Measurements from ENCODE around the gene ZC3H8.

The ZC3H8 gene

DNA sequence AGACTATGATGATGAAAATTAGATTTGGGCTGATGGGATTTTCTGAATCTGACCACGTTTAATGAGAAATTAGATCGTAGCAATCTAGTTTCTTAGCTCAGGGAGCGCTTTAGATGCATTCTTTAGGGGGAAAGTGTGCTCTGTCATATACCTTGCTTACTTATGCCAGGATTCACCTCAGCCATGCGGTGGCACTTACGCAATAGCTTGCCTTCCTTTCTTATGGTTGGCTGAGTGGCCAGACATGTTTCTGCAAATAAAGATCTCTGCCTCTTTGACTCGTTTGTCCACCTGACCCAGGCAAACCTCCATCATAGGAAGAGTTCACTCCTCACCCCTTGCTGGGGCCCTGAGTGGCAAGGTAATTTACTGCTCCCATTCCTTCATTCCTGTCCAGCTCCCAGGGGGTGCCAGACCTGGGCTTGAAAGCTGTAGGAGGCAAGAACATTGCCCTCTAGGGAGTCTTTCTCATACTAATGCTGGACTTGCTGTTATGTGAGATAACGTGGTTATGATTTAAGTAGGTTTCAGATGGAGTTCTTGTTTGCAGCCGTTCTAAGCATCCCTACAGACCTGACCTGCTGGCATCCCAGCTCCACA lies 59.6 kb downstream of the ZC3H8 start:
- DNase-seq: no peak

DNA sequence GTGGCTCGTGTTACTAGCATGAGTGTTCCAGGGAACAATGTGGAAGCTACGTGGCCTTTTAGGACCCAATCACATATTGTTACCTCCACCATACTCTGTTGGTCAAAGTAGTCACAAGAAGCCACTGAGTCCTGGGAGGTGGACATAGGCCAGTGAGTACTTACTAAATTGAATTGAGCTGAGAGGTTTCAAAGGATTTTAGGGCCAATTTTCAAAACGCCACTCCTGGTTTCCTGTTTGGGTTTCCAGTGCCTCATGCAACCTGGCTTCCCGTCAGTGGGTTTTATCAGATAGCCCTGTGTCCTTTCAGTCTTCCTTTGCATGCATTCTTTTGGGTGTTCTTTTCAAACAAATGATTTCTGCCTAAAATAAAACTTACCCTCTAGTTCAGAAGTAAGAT lies 60.4 kb downstream of the ZC3H8 start:
- no peak for DNase-seq

DNA sequence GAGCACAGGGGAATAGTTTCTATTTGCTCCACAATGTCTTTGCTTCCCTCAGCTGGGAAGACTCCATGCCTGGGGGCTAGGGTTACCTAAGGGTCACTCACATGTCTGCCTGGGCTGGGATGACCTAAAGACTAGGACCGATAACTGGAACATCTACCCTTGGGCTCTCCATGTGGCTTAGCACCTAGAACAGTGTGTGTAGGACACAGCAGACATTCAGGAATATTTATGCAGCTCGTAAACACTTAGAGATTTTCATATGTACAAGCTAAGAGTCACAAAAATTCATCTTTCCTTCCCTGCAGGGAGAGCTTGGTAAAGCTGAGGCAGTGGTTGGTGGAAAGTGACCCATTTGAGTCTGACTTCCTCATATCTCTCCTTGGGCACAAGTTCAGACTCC lies 60.8 kb downstream of the ZC3H8 start:
- DNase-seq: no peak

DNA sequence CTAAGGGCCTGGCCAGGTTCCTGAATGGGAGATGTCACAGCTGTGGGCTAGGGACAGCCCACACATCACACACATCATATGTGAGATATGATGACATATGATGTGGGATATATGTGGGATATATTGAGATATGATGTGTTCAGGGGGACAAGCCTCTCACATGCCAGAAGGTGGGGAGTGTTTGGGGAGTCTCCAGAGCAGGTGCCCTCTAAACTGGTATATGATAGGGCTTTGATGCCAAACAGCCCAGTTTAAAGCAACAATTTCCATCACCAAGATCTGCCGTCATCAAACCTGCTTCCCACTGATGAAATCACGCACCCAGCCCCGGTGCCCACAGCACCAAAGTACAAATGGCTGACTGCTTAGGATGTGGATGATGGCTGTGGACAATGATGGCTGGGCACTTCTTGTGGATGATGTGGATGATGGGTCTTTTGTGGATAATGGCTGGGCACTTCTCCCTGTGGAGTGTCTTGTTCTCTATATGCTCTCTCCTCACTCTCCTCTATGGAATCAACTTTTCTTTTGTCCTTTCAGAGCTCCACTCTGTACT lies 65.8 kb downstream of the ZC3H8 start:
- no peak for DNase-seq

DNA sequence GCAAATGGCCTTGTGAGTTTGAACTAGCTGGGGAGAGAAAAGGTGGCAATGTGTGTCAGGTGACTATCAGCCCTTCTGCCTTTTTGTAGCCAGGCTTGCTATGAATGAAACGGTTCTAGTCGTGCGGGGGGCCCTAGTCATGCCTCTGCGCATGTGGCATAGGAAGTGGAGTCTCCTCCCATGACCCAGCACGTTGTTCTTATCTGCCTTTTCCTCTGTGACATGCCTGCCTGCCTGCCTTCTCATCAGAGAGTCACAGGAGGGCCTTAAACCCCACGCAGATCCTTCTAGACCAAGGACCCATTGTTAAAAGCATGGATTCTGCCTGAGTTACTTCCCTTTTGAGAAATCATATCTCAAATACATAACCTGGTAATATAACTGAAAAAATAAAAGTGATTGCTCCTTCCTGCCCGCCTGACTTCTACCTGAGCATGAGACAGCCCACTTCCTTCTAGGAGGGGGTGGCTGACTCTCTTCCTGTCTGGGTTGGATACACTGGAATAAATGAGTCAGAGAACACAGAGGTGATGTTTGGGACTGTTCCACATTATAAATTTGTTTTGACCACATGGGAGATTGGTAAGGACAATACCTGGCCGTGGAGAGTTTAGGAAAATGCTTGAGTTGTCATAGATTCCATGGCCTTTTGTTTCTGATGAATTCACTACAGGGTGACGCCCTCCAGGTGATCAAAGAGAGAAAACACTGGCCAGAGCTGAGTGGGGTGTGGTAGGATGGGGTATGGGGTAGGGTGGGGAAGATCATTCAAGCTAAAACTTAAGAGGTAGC lies 66.8 kb downstream of the ZC3H8 start:
- DNase-seq: no peak

DNA sequence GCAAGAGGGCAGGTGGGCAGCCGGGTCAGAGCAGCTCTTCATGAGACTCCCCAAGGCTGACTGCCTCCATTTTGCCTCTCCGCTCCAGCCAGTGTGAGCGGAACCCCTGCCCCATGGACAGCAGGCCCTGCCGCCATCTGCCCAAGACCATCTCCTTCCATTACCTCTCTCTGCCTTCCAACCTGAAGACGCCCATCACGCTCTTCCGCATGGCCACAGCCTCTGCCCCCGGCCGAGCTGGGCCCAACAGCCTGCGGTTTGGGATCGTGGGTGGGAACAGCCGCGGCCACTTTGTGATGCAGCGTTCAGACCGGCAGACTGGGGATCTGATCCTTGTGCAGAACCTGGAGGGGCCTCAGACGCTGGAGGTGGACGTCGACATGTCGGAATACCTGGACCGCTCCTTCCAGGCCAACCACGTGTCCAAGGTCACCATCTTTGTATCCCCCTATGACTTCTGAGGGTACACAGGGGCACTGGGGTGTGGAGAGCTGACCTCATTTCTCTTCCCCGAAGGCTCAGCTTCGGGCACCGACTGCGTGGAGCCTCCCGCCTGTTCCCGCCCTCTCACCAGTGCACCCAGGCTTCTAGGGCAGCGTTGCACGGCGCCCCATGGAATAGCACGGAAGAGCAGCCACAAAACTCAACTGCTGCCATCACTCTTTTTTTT lies 67.7 kb downstream of the ZC3H8 start:
- DNase-seq: no peak

DNA sequence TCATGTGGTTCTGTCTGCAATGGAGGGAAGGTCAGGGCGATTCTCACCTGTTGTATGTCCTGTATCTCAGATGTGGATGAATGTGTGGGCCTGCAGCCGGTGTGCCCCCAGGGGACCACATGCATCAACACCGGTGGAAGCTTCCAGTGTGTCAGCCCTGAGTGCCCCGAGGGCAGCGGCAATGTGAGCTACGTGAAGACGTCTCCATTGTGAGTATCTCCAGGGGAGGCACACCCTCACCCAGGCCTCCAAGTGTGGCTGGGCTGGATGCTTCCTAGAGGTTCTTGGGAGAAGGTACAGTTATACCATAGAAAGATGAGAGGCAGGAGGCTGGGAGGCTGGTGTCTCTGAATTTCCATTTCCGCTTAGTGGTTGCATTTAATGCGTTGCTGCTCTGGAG lies 69.7 kb downstream of the ZC3H8 start:
- no peak for DNase-seq

DNA sequence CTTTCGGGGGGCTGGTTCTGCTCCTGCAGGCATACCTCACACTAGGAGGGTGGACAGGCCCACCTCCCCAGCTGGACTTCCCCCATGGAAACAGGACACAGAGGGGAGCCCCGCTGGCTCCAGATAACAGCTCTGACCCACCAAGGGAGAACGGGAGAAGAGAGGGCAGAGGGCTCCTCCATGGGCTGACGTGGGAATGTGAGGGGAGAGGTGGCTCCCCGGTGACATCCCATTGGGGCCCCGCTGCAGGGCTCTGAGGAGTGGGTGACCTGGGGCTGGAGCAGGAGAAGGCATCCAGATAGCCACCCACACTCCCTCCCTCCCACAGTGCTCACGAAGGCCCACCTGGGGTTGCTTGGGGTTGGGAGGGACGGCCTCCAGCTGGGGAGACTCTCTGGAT lies 70.7 kb downstream of the ZC3H8 start:
- no peak for DNase-seq

DNA sequence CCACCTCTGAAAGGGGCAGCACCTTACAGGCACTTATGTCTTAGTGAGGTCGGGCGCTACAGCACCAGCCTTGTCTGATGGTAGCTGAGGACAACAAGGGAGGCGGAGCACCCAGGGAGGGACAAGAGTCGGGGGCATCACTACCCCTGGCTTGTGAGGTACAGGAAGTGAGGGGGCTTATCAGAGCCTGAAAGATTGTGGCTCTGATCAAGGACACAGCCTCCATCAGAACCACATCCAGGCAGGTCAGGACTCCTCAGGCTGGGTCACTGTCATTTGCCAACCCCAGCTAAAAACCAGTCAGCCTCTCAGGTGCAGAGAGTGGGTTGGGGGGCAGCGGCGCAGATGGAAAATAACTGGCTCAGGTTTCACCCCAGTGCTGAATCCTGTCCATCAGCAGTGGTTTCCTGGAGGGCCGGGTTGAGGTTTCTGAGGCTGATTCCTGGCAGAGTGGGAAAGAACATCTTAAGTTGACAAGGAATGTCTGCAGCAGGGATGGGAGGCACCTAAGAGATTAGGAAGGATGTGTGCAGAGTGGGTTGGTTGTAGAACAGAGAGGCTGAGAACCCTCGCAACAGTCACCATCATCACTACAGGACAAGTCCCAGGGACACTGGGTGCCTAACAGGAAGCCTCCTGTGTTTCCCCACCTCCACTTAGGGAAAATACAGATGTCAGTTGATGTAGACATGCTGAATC lies 71.4 kb downstream of the ZC3H8 start:
- DNase-seq: no peak

DNA sequence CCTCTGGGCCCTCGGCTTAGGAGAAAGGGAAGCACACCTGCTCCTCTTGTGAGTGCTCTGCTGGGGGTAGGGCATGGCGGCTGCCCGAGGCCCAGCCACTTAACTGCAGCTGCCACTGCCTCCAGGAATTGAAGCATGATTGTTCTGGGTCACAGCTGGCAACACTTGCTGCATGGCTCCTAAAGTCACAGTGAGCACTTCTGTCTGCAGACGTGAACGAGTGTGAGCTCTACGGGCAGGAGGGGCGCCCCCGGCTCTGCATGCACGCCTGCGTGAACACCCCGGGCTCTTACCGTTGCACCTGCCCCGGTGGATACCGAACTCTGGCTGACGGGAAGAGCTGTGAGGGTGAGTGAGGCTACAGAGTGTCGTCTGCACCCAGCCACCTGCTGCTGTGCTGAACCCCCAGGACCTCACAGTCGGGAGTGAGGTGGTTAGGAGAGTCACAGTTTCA lies 72.2 kb downstream of the ZC3H8 start:
- DNase-seq: no peak

DNA sequence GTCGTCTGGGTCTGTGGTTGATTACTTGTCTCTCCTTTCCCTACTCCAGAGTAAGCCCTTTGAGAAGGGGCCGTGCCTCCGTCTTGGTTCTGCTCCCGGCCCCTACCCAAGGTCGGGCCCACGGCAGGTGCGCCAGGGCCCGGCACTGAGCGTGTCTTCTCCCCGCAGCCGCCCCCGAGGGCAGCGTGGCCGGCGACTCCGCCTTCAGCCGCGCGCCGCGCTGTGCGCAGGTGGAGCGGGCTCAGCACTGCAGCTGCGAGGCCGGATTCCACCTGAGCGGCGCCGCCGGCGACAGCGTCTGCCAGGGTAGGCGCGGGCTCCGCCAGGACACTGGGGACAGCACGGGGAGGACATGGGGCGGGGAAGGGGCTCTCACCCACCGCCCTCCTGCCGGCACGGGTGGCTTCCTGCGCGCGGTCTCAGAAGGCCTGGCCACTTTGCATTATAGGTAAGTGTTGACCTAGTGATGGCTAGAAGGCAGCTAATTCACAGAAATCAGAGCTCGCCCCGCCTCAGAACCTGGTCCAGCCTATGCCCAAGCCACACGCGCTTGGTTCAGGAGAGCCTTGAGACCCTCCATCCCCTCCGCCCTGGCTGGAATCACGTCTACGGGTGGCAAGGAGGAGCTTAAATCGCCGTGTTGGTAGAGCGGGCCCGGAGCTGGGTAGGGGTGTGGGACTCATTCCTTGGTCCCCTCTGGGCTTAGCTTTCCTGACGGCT lies 73.1 kb downstream of the ZC3H8 start:
- no peak for DNase-seq

DNA sequence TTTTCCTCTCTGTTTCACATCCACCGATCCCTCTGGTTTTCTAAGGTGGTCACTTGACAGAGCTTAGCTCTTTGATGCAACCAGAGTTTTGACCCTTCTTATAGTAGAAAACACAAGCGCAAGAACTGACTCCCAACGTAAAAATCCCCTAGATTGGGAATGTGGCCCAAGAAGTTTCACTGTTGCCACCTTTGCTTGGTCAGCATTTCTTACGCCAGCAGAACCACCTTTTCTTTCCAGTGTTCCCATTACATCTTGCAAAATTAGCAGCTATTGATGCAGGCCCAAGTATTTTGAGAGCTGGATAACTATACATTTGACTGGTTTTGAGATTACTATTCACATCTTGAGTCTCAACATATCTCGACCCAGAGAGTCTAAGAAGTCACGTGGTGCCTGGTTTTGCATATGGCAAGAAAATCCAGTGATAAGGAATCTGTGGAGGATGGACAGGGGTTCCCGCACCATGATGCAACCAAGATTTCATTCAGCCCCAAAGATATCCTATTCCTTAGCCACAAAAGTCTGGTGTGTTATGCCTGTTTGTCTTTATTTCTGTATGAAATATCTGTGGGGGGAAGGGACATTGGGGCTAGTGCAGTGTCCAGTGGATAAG lies 78.8 kb downstream of the ZC3H8 start:
- DNase-seq: no peak

DNA sequence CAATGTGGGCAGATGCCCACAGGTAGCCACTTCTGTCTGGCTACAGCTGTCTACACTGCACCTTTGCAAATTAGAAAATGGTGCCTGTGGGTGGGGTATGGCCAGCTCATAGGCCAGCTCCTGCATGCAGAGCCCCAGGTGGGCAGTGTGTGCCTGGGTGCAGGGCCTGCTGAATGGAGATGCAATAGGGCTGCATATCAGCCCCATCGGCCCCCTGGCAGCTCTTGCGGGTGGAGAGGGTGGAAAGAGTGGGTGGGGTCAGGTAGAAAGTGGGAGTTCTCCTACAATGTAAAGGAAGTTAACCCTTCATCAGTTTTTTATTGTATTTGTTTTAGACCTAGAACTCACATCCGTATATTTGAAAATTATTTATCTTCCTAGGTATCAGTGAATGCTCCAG lies 79.5 kb downstream of the ZC3H8 start:
- no peak for DNase-seq

DNA sequence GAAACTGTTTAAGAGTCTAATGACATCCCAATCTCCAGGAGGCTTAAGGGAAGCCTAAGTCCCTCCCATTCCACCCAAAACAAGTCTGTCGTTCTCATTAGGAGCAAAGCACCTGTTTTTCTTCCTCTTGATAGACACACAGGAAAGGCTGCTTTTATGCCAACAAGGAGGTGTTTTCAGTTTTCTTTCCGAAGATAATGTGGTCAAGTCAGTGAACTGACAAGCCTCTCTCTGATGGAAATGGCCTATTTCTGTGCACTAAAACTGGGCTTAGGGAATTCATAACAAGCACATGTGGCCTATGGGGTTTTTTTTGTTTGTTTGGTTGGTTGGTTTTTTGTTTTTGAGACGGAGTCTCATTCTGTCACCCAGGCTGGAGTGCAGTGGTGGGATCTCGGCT lies 80.5 kb downstream of the ZC3H8 start:
- DNase-seq: no peak

DNA sequence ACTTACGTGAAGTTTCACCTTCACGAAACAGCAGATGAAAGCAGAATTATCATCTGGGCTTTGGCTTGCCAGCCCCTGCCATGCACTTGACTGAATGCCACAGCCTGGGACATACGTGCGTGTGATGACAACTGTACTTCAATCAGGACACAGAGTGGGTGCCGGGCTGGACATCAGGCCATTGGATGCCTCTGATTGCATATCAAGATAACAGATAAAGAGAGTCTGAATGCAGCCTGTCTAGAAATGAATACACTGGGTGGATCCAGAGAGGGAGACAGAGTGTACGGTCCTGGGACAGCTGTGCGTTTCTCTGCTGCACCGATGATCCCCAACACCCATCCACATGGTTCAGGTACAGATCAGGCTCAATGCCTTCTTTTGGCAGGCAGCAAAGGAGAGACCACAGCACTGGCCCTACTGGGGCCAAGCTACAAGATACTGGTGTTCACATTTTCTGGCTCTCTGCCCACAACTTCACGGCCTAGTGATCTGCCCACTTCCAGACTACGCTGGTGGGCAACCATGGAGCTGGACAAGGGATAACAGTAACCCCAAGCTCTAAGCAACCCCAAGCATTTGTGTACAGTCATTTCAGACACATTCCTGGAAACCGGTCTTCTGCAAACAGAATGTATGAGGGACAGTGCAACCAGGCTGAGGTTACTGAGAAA lies 81.1 kb downstream of the ZC3H8 start:
- no peak for DNase-seq

DNA sequence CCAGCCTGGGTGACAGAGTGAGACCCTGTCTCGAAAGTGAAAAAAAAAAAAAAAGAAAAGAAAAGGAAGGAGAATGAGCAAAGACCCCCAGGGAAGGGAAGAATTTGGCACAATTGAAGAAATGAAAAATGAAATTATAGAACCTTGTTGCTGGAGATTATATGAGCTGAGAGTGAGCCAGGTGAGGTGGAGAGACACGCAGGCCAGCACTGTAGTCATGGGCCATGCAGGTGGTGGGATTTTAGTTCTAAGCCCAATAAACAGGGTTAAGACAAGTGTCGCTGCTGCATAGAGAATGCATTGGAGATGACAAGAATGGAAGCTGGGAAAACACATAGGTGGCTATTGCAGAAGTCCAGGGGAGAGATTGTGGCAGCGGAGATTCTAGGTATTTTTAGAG lies 84.3 kb downstream of the ZC3H8 start:
- DNase-seq: no peak

DNA sequence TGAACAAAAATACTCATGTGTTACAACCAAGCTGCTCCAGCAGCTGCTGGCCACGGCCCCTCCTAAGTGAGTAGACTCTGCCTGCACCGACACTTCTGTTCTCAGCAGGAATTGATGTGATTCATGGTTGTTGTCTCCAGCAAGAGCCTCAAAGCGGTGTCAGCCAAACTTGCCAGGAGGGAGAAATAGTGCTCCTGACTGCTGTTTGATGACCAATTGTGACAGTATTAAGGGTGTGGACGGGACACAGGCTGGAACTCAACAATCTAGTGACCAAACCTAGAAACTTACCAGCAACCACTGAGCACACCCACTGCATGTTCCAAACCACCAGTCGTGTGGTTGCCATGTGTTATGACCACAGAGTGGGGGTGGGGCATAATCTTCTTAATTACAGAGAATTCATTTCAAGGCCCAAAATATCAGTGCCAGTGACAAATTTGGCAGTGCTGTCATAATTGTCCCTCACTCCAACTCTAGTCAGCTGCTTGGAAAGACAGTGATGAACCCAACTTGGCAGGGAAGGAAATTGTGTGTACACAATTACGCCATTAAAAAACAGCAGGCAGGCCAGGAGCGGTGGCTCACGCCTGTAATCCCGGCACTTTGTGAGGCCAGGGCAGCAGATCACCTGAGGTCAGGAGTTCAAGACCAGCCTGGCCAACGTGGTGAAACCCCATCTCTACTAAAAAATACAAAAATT lies 86.3 kb downstream of the ZC3H8 start:
- DNase-seq: no peak

DNA sequence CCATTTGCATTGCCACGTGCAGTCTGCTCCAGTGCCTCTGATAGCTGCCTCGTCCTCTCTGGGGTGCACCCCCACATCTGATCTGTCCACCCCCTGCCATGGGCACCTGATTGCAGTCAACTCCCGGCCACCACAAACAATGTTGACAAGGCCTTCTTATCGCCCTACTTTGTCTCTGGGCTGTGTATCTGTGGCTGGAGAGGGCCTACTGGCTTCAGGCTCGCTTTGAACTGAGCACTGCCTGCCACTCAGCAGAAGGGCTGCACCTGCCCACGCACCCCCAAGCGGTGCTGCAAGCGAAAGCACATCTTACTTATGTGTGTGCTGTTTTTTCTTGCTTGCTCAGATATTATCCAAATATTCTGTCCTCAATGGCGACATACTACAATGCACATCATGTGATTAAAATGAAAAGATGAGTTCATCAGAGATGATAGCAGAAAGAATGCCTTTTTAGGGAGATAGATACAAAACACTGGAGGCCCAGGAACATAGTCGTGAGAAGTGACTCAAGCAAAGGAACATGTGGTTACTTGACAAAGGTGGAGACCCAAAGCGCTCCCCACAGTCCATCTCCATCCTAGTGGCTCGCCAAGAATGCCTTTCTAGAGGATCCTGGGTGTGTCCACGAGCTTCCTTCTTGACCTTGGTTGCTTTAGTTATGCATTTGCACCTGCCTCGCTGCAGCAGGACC lies 87.9 kb downstream of the ZC3H8 start:
- DNase-seq: no peak

DNA sequence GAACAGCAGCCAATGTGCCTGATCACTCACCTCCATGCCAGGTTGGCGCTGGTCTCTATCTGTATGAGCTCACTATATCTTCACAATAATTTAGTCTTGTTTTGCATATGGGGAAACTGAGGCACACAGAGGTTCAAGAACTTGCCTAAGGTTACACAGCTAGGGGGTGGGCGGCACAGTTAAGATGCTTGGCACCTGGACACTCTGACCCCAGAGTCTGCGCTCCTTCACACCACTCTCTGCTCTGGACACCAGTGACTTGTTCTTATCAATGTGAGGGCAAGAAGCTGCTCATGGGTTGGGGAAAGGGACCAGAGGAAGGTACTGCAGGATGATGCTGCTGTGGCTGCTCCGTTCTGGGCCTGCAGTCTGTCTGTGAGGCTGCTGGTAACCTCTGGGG lies 89.5 kb downstream of the ZC3H8 start:
- DNase-seq: no peak

Data from nucleus accumbens (tissue), 56 donors.